Heart left ventricle (tissue), 16 donors: ENCODE results near the gene AP1G1. TPM values are rescaled to one million over a fixed set of nuclear protein-coding genes. Genes with fewer than 3 reads are reported as not detected.
A peak's percentile ranks its signal among the peaks of the same experiment; 100 is the strongest.

Source experiments
- ATAC-seq, 4 donors: fragments of 200-7000 bp; cut with Tn5 transposase; one replicate each; pipeline ENCODE4 v1.9.1; 2020 to 2022; ENCODE audit warnings: moderate library complexity in 4 of 4, mild to moderate bottlenecking in 3 of 4, moderate number of reproducible peaks in 1 of 4
- DNase-seq, 5 donors: peaks; one replicate each; pipeline ENCODE4 v3.0.0-alpha.2; 2020
- H3K27ac ChIP-seq, 12 donors: fragments of 200-600 bp; sonication (generic) in 4 of 12; one replicate each; pipeline versions ENCODE4 v1.5.0 to v1.8.0; 2016 to 2022; ENCODE audit warnings: mild to moderate bottlenecking in 2 of 12
- H3K27me3 ChIP-seq, 9 donors: fragments of 200-600 bp; sonication (generic) in 2 of 9; one replicate each; pipeline versions ENCODE4 v1.5.1 to v1.8.0; 2016 to 2022; ENCODE audit warnings: mild to moderate bottlenecking in 3 of 9
- H3K36me3 ChIP-seq, 9 donors: fragments of 200-600 bp; sonication (generic) in 2 of 9; one replicate each; pipeline versions ENCODE4 v1.5.0 to v1.8.0; 2018 to 2022; ENCODE audit warnings: mild to moderate bottlenecking in 2 of 9
- H3K4me1 ChIP-seq, 12 donors: fragments of 200-600 bp; sonication (generic) in 4 of 12; one replicate each; pipeline versions ENCODE4 v1.5.0 to v1.8.0; 2016 to 2022; ENCODE audit warnings: mild to moderate bottlenecking in 3 of 12
- H3K4me3 ChIP-seq, 12 donors: fragments of 200-600 bp; sonication (generic) in 4 of 12; one replicate each; pipeline versions ENCODE4 v1.5.0 to v1.8.0; 2017 to 2022; ENCODE audit warnings: mild to moderate bottlenecking in 9 of 12, moderate library complexity in 4 of 12
- H3K9me3 ChIP-seq, 12 donors: fragments of 200-600 bp; sonication (generic) in 4 of 12; one replicate each; pipeline versions ENCODE4 v1.5.0 to v1.8.0; 2016 to 2022; ENCODE audit warnings: mild to moderate bottlenecking in 1 of 12
- CTCF ChIP-seq, 12 donors: fragments of 200-600 bp; sonication (generic) in 4 of 12; IDR thresholded peaks; one replicate each; pipeline versions ENCODE4 v1.5.0 to v1.8.0; 2018 to 2022; ENCODE audit warnings: antibody characterized with exemption in 12 of 12, mild to moderate bottlenecking in 5 of 12
- POLR2A ChIP-seq, 2 donors: fragments of 450-650 bp; IDR thresholded peaks; one replicate each; pipeline ENCODE4 v1.6.1; 2017; ENCODE audit warnings: antibody characterized with exemption in 2 of 2, mild to moderate bottlenecking in 2 of 2, moderate library complexity in 2 of 2
- WGBS, 4 donors: extraction: QIAGEN DNeasy Blood & Tissue Kit in 2 of 4; methylation state at CpG; one replicate each; pipeline versions ENCODE4 v1.1.5 to v1.1.7; 2013 to 2018; 5-methylcytosine and 5-hydroxymethylcytosine counted together
- intact Hi-C, 10 donors: fragments of 100-400 bp; cut with DNase I; formaldehyde crosslinking; loops; one replicate each; pipeline versions ENCODE4 v1.11.1 to v1.14.2; 2022
- polyA plus RNA-seq, 2 donors: library from polyadenylated mRNA; stranded (reverse); fragments of 200-250 nt; gene quantifications; one replicate each; pipeline ENCODE4 v1.2.3, GENCODE V29; 2013
- total RNA-seq, 9 donors: library from RNA; depleted of rRNA in 2 of 9; stranded (reverse); fragments of >200 nt in 2 of 9; fragmentation: NEBNext Ultra II Directional in 3 of 9; extraction: Animal tissue kit (Norgen Biotek cat#: 25700) in 3 of 9; gene quantifications; one replicate each; pipeline versions ENCODE4 v1.1.0 to v1.2.4, GENCODE V29; 2016 to 2023
- donor health status: ischemic (EF 13 %, LVEDD 7.1; RV severe dilation, severe dysfunction).
- donor health status: healthy with polysubstance abuse.
- donor health status: DM: no; HTN: yes; CAD: no.
- donor health status: DM: no; HTN: no; CAD: no.
- donor health status: ischemic (EF 25% LVEDD 6.9; RV normal size, moderate dysfunction).
- donor health status: ischemic (EF 25% LVEDD 5.7; RV mildly dilated, moderate dysfunction).
- donor health status: healthy.
- donor health status: DM: yes; HTN: yes; CAD: no.
- donor health status: ischemic (EF 35%, LVEDD 5.7; RV mildly dilated, moderate dysfunction).
- donor health status: nonischemic (EF 11% LVEDD 7.7; RV severe dilation, severe dysfunction).
- donor health status: DM: yes; HTN: yes; CAD: no.
- donor health status: PGD.
- donor health status: ischemic (EF 29% LVEDD 5.4; RV normal size, mild dysfunction).
- donor health status: nonischemic (EF 23%, LVEDD 6.1; RV moderate dilation, normal function).

AP1G1 gene
- total and polyA plus RNA-seq, 11 donors, result 10.5 to 60.5 (median 36.4) TPM

GRCh38 chr16:71845639-71846430 is 37.2 kb upstream of the AP1G1 start, which contains the start of gene ATXN1L:
ATXN1L (plus strand) TSS chr16:71845976; CDS start chr16:71849741, 3,765 bp downstream.
- Histone ChIP-seq H3K9me3 (no peaks in the 10 kb centered on the region), H3K36me3 (peaks cover 0 to 33% (median 28%) of the 10 kb centered on the region in 9 donors), H3K4me3 (peak within 1 kb of the TSS; percentile 72 to 100 (median 92)), H3K4me1 (peaks cover 0 to 38% (median 17%) of the 10 kb centered on the region in 12 donors), H3K27me3 (no peaks in the 10 kb centered on the region), H3K27ac (peak within 1 kb of the TSS; percentile 57 to 97 (median 90))
- 1% methylated on average over 23 to 62 of the region's 62 CpGs for WGBS, 4 donors
- TF ChIP-seq CTCF (IDR thresholded peaks at IDR 0.05) (peak in 4 of 12 donors; percentile 7 to 30 (median 22)), POLR2A (IDR thresholded peaks at IDR 0.05) (peak; percentile 45 to 85)
- ATAC-seq, result peak; percentile 95 to 98 (median 97)
- DNase-seq, result peak; percentile 91 to 95 (median 93)
- intact Hi-C loops, result loop anchor here in 8 of 10 donors (1.0 to 5.0 kb wide), 5 partner anchors 34 to 39 kb away; partner anchors contain the start of genes AP1G1 (in 4 of the 8) and ZNF821 (in 2 of the 8)

GRCh38 chr16:71843572-71843971 is 34.9 kb upstream of the AP1G1 start:
- 64 to 71% (median 69%) methylated on average over 2 of the region's 2 CpGs for WGBS, 4 donors
- H3K36me3 ChIP-seq, result peaks cover 0 to 10% (median 7%) of the 10 kb centered on the region in 9 donors
- H3K4me1 ChIP-seq, result peaks cover 0 to 32% (median 16%) of the 10 kb centered on the region in 12 donors
- intact Hi-C loops, result no loop called here
- no peak overlapping the region for H3K4me3 ChIP-seq
- no peak for TF ChIP-seq POLR2A (IDR thresholded peaks at IDR 0.05)
- no peak for TF ChIP-seq CTCF (IDR thresholded peaks at IDR 0.05)
- no peak for DNase-seq
- no peaks in the 10 kb centered on the region for H3K27me3 ChIP-seq
- H3K9me3 ChIP-seq, result no peaks in the 10 kb centered on the region
- no peak overlapping the region for H3K27ac ChIP-seq
- no peak for ATAC-seq

- Histone ChIP-seq H3K27ac (no peak overlapping the region), H3K27me3 (no peaks in the 10 kb centered on the region), H3K4me3 (no peak overlapping the region), H3K9me3 (no peaks in the 10 kb centered on the region), H3K4me1 (peaks cover 0 to 3% (median 0%) of the 10 kb centered on the region in 12 donors), H3K36me3 (no peaks in the 10 kb centered on the region)
- DNase-seq (no peak), ATAC-seq (no peak)
- 73 to 77% (median 75%) methylated on average over 7 of the region's 7 CpGs for WGBS, 4 donors
- intact Hi-C loops, result no loop called here
- no peak for TF ChIP-seq CTCF (IDR thresholded peaks at IDR 0.05)
- no peak for TF ChIP-seq POLR2A (IDR thresholded peaks at IDR 0.05)
These were observed 31.4 kb upstream of the AP1G1 start for GRCh38 chr16:71840052-71840451.

- no peaks in the 10 kb centered on the region for H3K36me3 ChIP-seq
- DNase-seq (no peak), ATAC-seq (no peak)
- WGBS, 4 donors, result 81 to 84% (median 84%) methylated on average over 3 of the region's 3 CpGs
- H3K27ac ChIP-seq, result no peak overlapping the region
- no peaks in the 10 kb centered on the region for H3K27me3 ChIP-seq
- H3K4me1 ChIP-seq, result no peaks in the 10 kb centered on the region
- no peak overlapping the region for H3K4me3 ChIP-seq
- H3K9me3 ChIP-seq, result no peaks in the 10 kb centered on the region
- intact Hi-C loops, result no loop called here
- no peak for TF ChIP-seq CTCF (IDR thresholded peaks at IDR 0.05)
- no peak for TF ChIP-seq POLR2A (IDR thresholded peaks at IDR 0.05)
These were observed 28.5 kb upstream of the AP1G1 start for GRCh38 chr16:71837150-71837549.
